Prostate gland (tissue), 2 donors: ENCODE results near the gene DHRS2. TPM values are rescaled to one million over a fixed set of nuclear protein-coding genes. Genes with fewer than 3 reads are reported as not detected.

ENCODE experiments used
- DNase-seq: peaks from one replicate; pipeline ENCODE4 v3.0.0-alpha.2; 2019; ENCODE audit warnings: low spot score
- H3K27ac ChIP-seq, 2 donors: fragments of 200-600 bp; sonication (generic); 2 replicates each; pipeline ENCODE4 v1.5.1; 2017 to 2019
- H3K27me3 ChIP-seq: fragments of 200-600 bp; sonication (generic); replicated peaks from 2 replicates; pipeline ENCODE4 v1.5.1; 2019; ENCODE audit not compliant: insufficient read depth
- H3K36me3 ChIP-seq, 2 donors: fragments of 200-600 bp; sonication (generic); 1 replicate in 1 of 2; 2 replicates in 1 of 2; pipeline versions ENCODE4 v1.5.1 to v1.8.1; 2017 to 2019
- H3K4me1 ChIP-seq: fragments of 200-600 bp; sonication (generic); replicated peaks from 2 replicates; pipeline ENCODE4 v1.5.1; 2019
- H3K4me3 ChIP-seq, 2 donors: fragments of 200-600 bp; sonication (generic); 2 replicates each; pipeline ENCODE4 v1.5.1; 2017 to 2019
- H3K9me3 ChIP-seq: fragments of 200-600 bp; sonication (generic); 2 replicates; pipeline ENCODE4 v1.5.1; 2017
- POLR2A ChIP-seq: fragments of 450-650 bp; IDR thresholded peaks from one replicate; pipeline ENCODE4 v1.6.1; 2016; ENCODE audit warnings: antibody characterized with exemption, mild to moderate bottlenecking
- POLR2AphosphoS5 ChIP-seq: sonication (generic); formaldehyde crosslinking; IDR thresholded peaks from one replicate; pipeline ENCODE4 v1.6.1; 2017; ENCODE audit warnings: antibody characterized with exemption
- WGBS: methylation state at CpG from one replicate; pipeline ENCODE4 v1.1.5; 2018; 5-methylcytosine and 5-hydroxymethylcytosine counted together
- intact Hi-C: fragments of 100-400 bp; cut with DNase I; formaldehyde crosslinking; loops from one replicate; pipeline ENCODE4 v1.14.2; 2022
- total RNA-seq, 2 donors: library from RNA; depleted of rRNA; stranded (reverse); fragments of >200 nt; gene quantifications; one replicate each; pipeline ENCODE4 v1.1.0, GENCODE V29; 2016
- TF ChIP-seq, protein P1 (sequence below), 4 experiments: fragments of 200-600 bp in 2 of 4; fragments of 450-650 bp in 2 of 4; sonication (generic) in 2 of 4; IDR thresholded peaks; 1 replicate in 3 of 4; 2 replicates in 1 of 4; pipeline ENCODE4 v1.5.1; 2016 to 2019; ENCODE audit warnings: antibody characterized with exemption in 4 of 4, mild to moderate bottlenecking in 2 of 4, moderate library complexity in 2 of 4

DHRS2 gene
- total RNA-seq, 2 donors from 2014 or later, result 1.2 to 5.9 TPM

DNA sequence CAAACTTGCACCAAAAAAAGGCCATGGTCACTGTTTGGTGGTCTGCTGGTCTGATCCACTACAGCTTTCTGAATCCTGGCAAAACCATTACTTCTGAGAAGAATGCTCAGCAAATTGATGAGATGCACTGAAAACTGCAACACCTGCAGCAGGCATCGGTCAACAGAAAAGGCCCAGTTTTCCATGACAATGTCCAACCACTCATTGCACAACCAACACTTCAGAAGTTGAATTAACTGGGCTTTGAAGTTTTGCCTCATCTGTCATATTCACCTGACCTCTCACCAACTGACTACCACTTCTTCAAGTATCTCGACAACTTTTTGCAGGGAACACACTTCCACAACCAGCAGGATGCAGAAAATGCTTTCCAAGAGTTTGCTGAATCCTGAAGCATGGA is 7.0 kb upstream of the DHRS2 start:
- no peaks in the 10 kb centered on the region for H3K36me3 ChIP-seq
- no peaks in the 10 kb centered on the region for H3K4me1 ChIP-seq
- no peak overlapping the region for H3K4me3 ChIP-seq
- no peak for DNase-seq
- TF ChIP-seq POLR2AphosphoS5 (no peak), POLR2A (no peak)
- TF ChIP-seq, protein P1, sequence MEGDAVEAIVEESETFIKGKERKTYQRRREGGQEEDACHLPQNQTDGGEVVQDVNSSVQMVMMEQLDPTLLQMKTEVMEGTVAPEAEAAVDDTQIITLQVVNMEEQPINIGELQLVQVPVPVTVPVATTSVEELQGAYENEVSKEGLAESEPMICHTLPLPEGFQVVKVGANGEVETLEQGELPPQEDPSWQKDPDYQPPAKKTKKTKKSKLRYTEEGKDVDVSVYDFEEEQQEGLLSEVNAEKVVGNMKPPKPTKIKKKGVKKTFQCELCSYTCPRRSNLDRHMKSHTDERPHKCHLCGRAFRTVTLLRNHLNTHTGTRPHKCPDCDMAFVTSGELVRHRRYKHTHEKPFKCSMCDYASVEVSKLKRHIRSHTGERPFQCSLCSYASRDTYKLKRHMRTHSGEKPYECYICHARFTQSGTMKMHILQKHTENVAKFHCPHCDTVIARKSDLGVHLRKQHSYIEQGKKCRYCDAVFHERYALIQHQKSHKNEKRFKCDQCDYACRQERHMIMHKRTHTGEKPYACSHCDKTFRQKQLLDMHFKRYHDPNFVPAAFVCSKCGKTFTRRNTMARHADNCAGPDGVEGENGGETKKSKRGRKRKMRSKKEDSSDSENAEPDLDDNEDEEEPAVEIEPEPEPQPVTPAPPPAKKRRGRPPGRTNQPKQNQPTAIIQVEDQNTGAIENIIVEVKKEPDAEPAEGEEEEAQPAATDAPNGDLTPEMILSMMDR (IDR thresholded peaks at IDR 0.05), result no peak
- 68% methylated on average over 2 of the region's 2 CpGs for WGBS
- intact Hi-C loops, result no loop called here
- no peaks in the 10 kb centered on the region for H3K9me3 ChIP-seq
- no peaks in the 10 kb centered on the region for H3K27me3 ChIP-seq
- no peak overlapping the region for H3K27ac ChIP-seq

DNA sequence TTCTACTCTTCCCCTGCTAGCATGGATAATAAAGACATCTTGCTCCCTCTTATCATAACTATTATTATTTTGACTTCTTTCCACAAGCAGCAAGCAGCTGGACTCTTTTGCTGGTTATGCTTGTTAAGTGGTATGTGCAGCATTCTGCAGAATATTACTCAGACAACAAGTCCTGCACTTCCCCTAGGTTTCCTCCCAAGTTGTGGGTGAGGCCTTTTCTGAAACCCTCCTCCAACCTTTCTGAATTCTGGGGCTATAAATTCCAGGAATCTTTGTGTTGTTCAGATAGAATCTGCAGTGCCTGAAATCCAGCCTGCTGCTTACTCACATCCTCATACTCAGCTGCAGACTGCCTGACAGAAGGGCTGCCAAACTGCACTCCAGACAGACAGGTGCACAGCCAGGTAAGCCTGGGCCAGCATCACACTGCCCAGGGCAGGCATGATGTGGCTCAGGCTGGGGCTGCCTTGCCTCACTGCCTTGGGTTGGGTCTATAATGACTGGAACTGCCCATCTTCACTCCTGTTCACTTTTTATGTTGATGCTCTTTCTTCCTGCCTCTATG is 6.2 kb upstream of the DHRS2 start:
- Histone ChIP-seq H3K27me3 (no peaks in the 10 kb centered on the region), H3K4me3 (no peak overlapping the region), H3K36me3 (no peaks in the 10 kb centered on the region), H3K4me1 (no peaks in the 10 kb centered on the region), H3K9me3 (no peaks in the 10 kb centered on the region), H3K27ac (no peak overlapping the region)
- TF ChIP-seq POLR2A (no peak), POLR2AphosphoS5 (no peak)
- TF ChIP-seq, protein P1 (IDR thresholded peaks at IDR 0.05), result no peak
- DNase-seq, result no peak
- intact Hi-C loops, result loop anchor here (2.0 to 5.0 kb wide), 3 partner anchors 281 to 322 kb away; partner anchors contain the start of gene DHRS4

DNA sequence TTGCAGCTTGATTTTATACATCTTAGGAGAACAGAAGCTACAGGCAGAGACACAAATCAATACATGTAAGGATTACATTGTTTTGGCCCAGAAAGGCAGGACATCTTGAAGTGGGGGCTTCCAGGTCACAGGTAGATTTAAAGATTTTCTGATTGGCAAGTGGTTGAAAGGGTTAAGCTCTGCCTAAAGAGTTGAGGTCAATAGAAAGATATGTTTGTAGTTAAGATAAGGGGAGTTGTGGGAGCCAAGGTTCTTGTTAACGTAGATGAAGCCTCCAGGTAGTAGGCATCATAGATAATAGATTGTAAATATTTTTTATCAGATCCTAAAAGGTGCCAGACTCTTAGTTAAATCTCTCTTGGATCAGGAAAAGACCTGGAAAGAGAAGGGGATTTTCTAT is 5.5 kb upstream of the DHRS2 start:
- H3K27ac ChIP-seq, result no peak overlapping the region
- intact Hi-C loops, result loop anchor here (2.0 to 5.0 kb wide), 3 partner anchors 280 to 322 kb away; partner anchors contain the start of gene DHRS4
- H3K9me3 ChIP-seq, result no peaks in the 10 kb centered on the region
- TF ChIP-seq POLR2A, result no peak
- no peak for TF ChIP-seq POLR2AphosphoS5
- TF ChIP-seq, protein P1 (IDR thresholded peaks at IDR 0.05), result no peak
- H3K36me3 ChIP-seq, result no peaks in the 10 kb centered on the region
- H3K4me1 ChIP-seq, result no peaks in the 10 kb centered on the region
- H3K4me3 ChIP-seq, result no peak overlapping the region
- H3K27me3 ChIP-seq, result no peaks in the 10 kb centered on the region
- 24% methylated on average over 1 of the region's 1 CpG for WGBS
- DNase-seq, result no peak

DNA sequence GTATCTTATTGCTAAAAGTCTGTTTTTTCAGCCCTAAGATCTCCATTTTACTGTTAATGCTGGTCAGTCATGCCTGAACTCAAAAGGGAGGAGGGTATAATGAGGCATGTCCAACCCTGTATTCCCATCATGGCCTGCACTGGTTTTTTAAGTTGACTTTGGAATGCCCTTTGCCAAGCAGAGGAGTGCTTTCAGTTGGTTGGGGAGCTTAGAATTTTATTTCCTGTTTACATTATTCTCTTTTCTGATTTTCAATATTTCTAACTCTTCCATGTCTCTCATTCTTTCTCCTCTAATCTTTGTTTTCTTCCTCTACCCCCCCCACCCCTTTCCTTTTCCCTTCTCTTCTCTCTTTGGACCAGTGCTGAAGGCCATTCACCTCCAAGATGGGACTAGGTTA is 4.9 kb upstream of the DHRS2 start:
- no peak overlapping the region for H3K27ac ChIP-seq
- no peak overlapping the region for H3K4me3 ChIP-seq
- intact Hi-C loops, result loop anchor here (2.0 to 5.0 kb wide), 3 partner anchors 280 to 321 kb away; partner anchors contain the start of gene DHRS4
- H3K27me3 ChIP-seq, result no peaks in the 10 kb centered on the region
- no peaks in the 10 kb centered on the region for H3K4me1 ChIP-seq
- no peaks in the 10 kb centered on the region for H3K36me3 ChIP-seq
- DNase-seq, result no peak
- TF ChIP-seq POLR2AphosphoS5 (no peak), POLR2A (no peak)
- TF ChIP-seq, protein P1 (IDR thresholded peaks at IDR 0.05), result no peak
- H3K9me3 ChIP-seq, result no peaks in the 10 kb centered on the region
